ENCODE data around the gene ZSWIM5.
"Not testable (repeated sequence)": the region's sequence is repeated elsewhere in the genome, so short reads cannot be mapped to it uniquely, and the experiment has no call there.

ZSWIM5 gene

GRCh38 chr1:45071567-45071966 is 134.8 kb downstream of the ZSWIM5 start:
- DNase-seq (ENCODE audit: low read depth) = no peak
- no peak for TF ChIP-seq CTCF (IDR thresholded peaks at IDR 0.05; ENCODE audit: low read length, missing control alignments)
- H3K4me3 ChIP-seq (replicated peaks; ENCODE audit: low read depth, low read length) = no peak overlapping the region

- no peak overlapping the region for H3K4me3 ChIP-seq (replicated peaks; ENCODE audit: low read depth, low read length)
- no peak for TF ChIP-seq CTCF (IDR thresholded peaks at IDR 0.05; ENCODE audit: low read length, missing control alignments)
- DNase-seq (ENCODE audit: low read depth) = no peak
Measured at GRCh38 chr1:45067806-45068205, 138.6 kb downstream of the ZSWIM5 start.

GRCh38 chr1:45065083-45065482 is 141.3 kb downstream of the ZSWIM5 start:
- no peak for DNase-seq (ENCODE audit: low read depth)
- H3K4me3 ChIP-seq (replicated peaks; ENCODE audit: low read depth, low read length) = no peak overlapping the region
- TF ChIP-seq CTCF (IDR thresholded peaks at IDR 0.05; ENCODE audit: low read length, missing control alignments) = no peak

- H3K4me3 ChIP-seq (replicated peaks; ENCODE audit: low read depth, low read length); DNase-seq (ENCODE audit: low read depth): not testable (repeated sequence)
Measured at GRCh38 chr1:45062463-45062862, 143.9 kb downstream of the ZSWIM5 start.

GRCh38 chr1:45059829-45060228 is 146.6 kb downstream of the ZSWIM5 start:
- no peak overlapping the region for H3K4me3 ChIP-seq (replicated peaks; ENCODE audit: low read depth, low read length)
- no peak for DNase-seq (ENCODE audit: low read depth)
- no peak for TF ChIP-seq CTCF (IDR thresholded peaks at IDR 0.05; ENCODE audit: low read length, missing control alignments)

- no peak overlapping the region for H3K4me3 ChIP-seq (replicated peaks; ENCODE audit: low read depth, low read length)
- TF ChIP-seq CTCF (IDR thresholded peaks at IDR 0.05; ENCODE audit: low read length, missing control alignments) = no peak
Measured at GRCh38 chr1:45057542-45057941, 148.9 kb downstream of the ZSWIM5 start.

GRCh38 chr1:45051005-45051772 is 155.2 kb downstream of the ZSWIM5 start:
- no peak for TF ChIP-seq CTCF (IDR thresholded peaks at IDR 0.05; ENCODE audit: low read length, missing control alignments)
- DNase-seq (ENCODE audit: low read depth) = no peak
- H3K4me3 ChIP-seq (replicated peaks; ENCODE audit: low read depth, low read length) = no peak overlapping the region

More at GRCh38 chr1:45057542-45057941, 148.9 kb downstream of the ZSWIM5 start:
- no peak for DNase-seq (ENCODE audit: low read depth)

Data from fibroblast of pulmonary artery (primary cell).